K562 (cell line): ENCODE results near the gene FBLIM1. TPM values are rescaled to one million over a fixed set of nuclear protein-coding genes. Genes with fewer than 3 reads are reported as not detected.
A peak's percentile ranks its signal among the peaks of the same experiment; 100 is the strongest.

Experiments used
- ATAC-seq: fragments of 200-7000 bp; cut with Tn5 transposase; 3 replicates; pipeline ENCODE4 v1.9.1; 2020; ENCODE audit warnings: moderate library complexity
- BruUV-seq: library from RNA; stranded (reverse); fragments of 400-500 nt; replicated peaks from 2 replicates; lab custom pipeline; 2021; lab: Mats Ljungman, UMichigan
- CTCF ChIA-PET: fragments of 300-600 bp; formaldehyde crosslinking; extraction: SDS; loops from one replicate; lab custom pipeline; 2021; ENCODE audit warnings: low intra/inter-chr PET ratio; lab: Yijun Ruan, JAX
- POLR2A ChIA-PET: fragments of 300-600, 350-650 bp; sonication (Branson Sonifier 250); formaldehyde crosslinking; extraction: SDS; loops from one replicate; lab custom pipeline; 2021; ENCODE audit warnings: antibody characterized with exemption, inconsistent platforms; lab: Yijun Ruan, JAX
- DNase-seq, 4 experiments: peaks; one replicate each; pipeline versions ENCODE4 v3.0.0 to v3.0.0-alpha.2; 2011 to 2018; ENCODE audit warnings: low spot score in 3 of 4, mixed read lengths in 3 of 4; ENCODE audit errors: extremely low read depth in 1 of 4
- FAIRE-seq: peaks from 2 replicates; lab custom pipeline; 2011; peaks lifted over from hg19 to GRCh38; lab: Jason Lieb, UNC
- H2AFZ ChIP-seq: 2 replicates; pipeline ENCODE4 v1.6.0; 2011; ENCODE audit warnings: low read depth, low read length, control low read depth, inconsistent platforms
- H3K27ac ChIP-seq: fragments of 200-600 bp; 3 replicates; pipeline ENCODE4 v1.8.0; 2011; ENCODE audit warnings: low read depth, mild to moderate bottlenecking, control low read depth, inconsistent platforms, low read length, moderate library complexity, mixed read lengths; ENCODE audit errors: extremely low read depth
- H3K27me3 ChIP-seq, 2 experiments: fragments of 300-600 bp in 1 of 2; 2 replicates in 1 of 2; 3 replicates in 1 of 2; pipeline versions ENCODE4 v1.6.0 to v1.8.0; 2011; ENCODE audit warnings: inconsistent platforms in 2 of 2, low read length in 2 of 2, mild to moderate bottlenecking in 1 of 2, mixed read lengths in 1 of 2, moderate library complexity in 1 of 2; ENCODE audit not compliant: control insufficient read depth in 2 of 2, insufficient read depth in 2 of 2
- H3K36me3 ChIP-seq: fragments of 300-600 bp; 3 replicates; pipeline ENCODE4 v1.8.0; 2011; ENCODE audit warnings: mild to moderate bottlenecking, low read length, inconsistent platforms; ENCODE audit not compliant: control insufficient read depth, insufficient read depth
- H3K4me1 ChIP-seq, 2 experiments: fragments of 200-600 bp in 1 of 2; replicated peaks in 1 of 2; 2 replicates in 1 of 2; 3 replicates in 1 of 2; pipeline versions ENCODE4 v1.5.1 to v1.8.0; 2011; ENCODE audit warnings: inconsistent platforms in 2 of 2, low read length in 2 of 2, mild to moderate bottlenecking in 1 of 2, mixed read lengths in 1 of 2, moderate library complexity in 1 of 2; ENCODE audit not compliant: control insufficient read depth in 2 of 2, insufficient read depth in 2 of 2
- H3K4me2 ChIP-seq: 2 replicates; pipeline ENCODE4 v1.6.1; 2011; ENCODE audit warnings: low read length, control low read depth, inconsistent platforms, mixed read lengths; ENCODE audit not compliant: insufficient read depth
- H3K4me3 ChIP-seq: fragments of 200-600 bp; sonication (generic), shearing (Covaris generic); 2 replicates; pipeline ENCODE4 v1.5.1; 2016; ENCODE audit warnings: control low read depth, inconsistent platforms
- H3K79me2 ChIP-seq: fragments of 200-600 bp; 3 replicates; pipeline ENCODE4 v1.8.0; 2011; ENCODE audit warnings: low read length, inconsistent platforms; ENCODE audit not compliant: control insufficient read depth, insufficient read depth
- H3K9ac ChIP-seq, 2 experiments: 2 replicates each; pipeline versions ENCODE4 v1.6.0 to v1.6.1; 2011; ENCODE audit warnings: low read depth in 2 of 2, low read length in 2 of 2, control low read depth in 1 of 2, inconsistent platforms in 1 of 2, mild to moderate bottlenecking in 1 of 2, mixed read lengths in 1 of 2; ENCODE audit not compliant: insufficient read depth in 1 of 2
- H3K9me1 ChIP-seq: one replicate; pipeline ENCODE4 v1.6.0; 2011; ENCODE audit warnings: inconsistent platforms, mild to moderate bottlenecking, low read length, moderate library complexity; ENCODE audit not compliant: control insufficient read depth, insufficient read depth
- H3K9me3 ChIP-seq: replicated peaks from 2 replicates; pipeline ENCODE4 v1.5.1; 2011; ENCODE audit warnings: low read depth, low read length, inconsistent platforms; ENCODE audit not compliant: control insufficient read depth, insufficient read depth
- H4K20me1 ChIP-seq: replicated peaks from 2 replicates; pipeline ENCODE4 v1.6.1; 2011; ENCODE audit warnings: low read length, inconsistent platforms, mixed read lengths; ENCODE audit not compliant: control insufficient read depth, insufficient read depth
- ARID1B ChIP-seq: fragments of 450-650 bp; IDR thresholded peaks from 2 replicates; pipeline ENCODE4 v1.6.1; 2016; ENCODE audit warnings: antibody characterized with exemption, mild to moderate bottlenecking, inconsistent platforms
- BRCA1 ChIP-seq, 2 experiments: fragments of 450-650 bp in 1 of 2; sonication (generic) in 1 of 2; formaldehyde crosslinking in 1 of 2; IDR thresholded peaks; 2 replicates each; pipeline versions ENCODE4 v1.5.0 to v1.6.1; 2017 to 2020; ENCODE audit warnings: mild to moderate bottlenecking in 1 of 2, missing genetic modification reagents in 1 of 2
- CTCFL ChIP-seq: IDR thresholded peaks from 2 replicates; pipeline ENCODE4 v1.6.1; 2011; ENCODE audit warnings: borderline replicate concordance, low read depth, mild to moderate bottlenecking, moderate library complexity, low read length; ENCODE audit not compliant: insufficient read depth, poor library complexity, severe bottlenecking
- SMARCA4 ChIP-seq: fragments of 450-650 bp; IDR thresholded peaks from 2 replicates; pipeline ENCODE4 v1.6.1; 2016
- SMARCE1 ChIP-seq: fragments of 450-650 bp; IDR thresholded peaks from 2 replicates; pipeline ENCODE4 v1.7.1; 2016; ENCODE audit warnings: mild to moderate bottlenecking
- SOX6 ChIP-seq: fragments of 450-650 bp; IDR thresholded peaks from 2 replicates; pipeline ENCODE4 v1.6.1; 2014; ENCODE audit warnings: mild to moderate bottlenecking
- WGBS: fragments of 100-300 bp; shearing (Covaris generic); methylation state at CpG from one replicate; pipeline ENCODE4 v1.1.6; 2016; ENCODE audit warnings: low coverage, mixed read lengths; ENCODE audit not compliant: insufficient coverage; ENCODE audit errors: missing lambda C conversion rate; 5-methylcytosine and 5-hydroxymethylcytosine counted together
- in situ Hi-C: fragments of 300-500 bp; cut with MboI; formaldehyde crosslinking; loops from 4 replicates; pipeline ENCODE4 v1.15.0; 2018; ENCODE audit warnings: inconsistent platforms, mixed read lengths
- intact Hi-C: fragments of 100-400 bp; cut with micrococcal nuclease; formaldehyde crosslinking; loops from 2 replicates; pipeline ENCODE4 v1.14.2; 2022
- polyA plus RNA-seq, 8 experiments: library from polyadenylated mRNA; depleted of rRNA in 4 of 8; stranded (reverse) in 5 of 8; unstranded in 3 of 8; fragments of >200 nt; fragmentation: Nextera tagmentation in 2 of 8; fragmentation: Illumina TruSeq in 1 of 8; extraction: Ambion mirVana in 2 of 8; extraction: Trizol in 1 of 8; gene quantifications; 2 replicates each; pipeline versions ENCODE4 v1.2.1 to v1.2.3, GENCODE V29; 2011 to 2014; ENCODE audit warnings: inconsistent platforms in 1 of 8, missing spikeins in 1 of 8
- total RNA-seq, 7 experiments: library from RNA; depleted of rRNA in 6 of 7; stranded (reverse); fragments of >200 nt in 6 of 7; fragmentation: Illumina TruSeq in 2 of 7; extraction: Trizol in 2 of 7; gene quantifications; 2 replicates each; pipeline versions ENCODE4 v1.2.1 to v1.2.3, GENCODE V29; 2011 to 2021; ENCODE audit warnings: low replicate concordance in 1 of 7
- TF ChIP-seq, protein P1 (sequence below): IDR thresholded peaks from 2 replicates; pipeline ENCODE4 v1.6.1; 2012; ENCODE audit warnings: low read depth, low read length, improper control_type of control experiment, borderline replicate concordance

Gene FBLIM1
- total and polyA plus RNA-seq, 9 of the 15 experiments (the other 6 are each of a cell fraction or from before 2014, with no cell fraction given) = 0.14 to 0.24 TPM; not detected in 7

- H4K20me1 ChIP-seq = no peaks in the 10 kb centered on the region; the same call in none of the 2 replicates
- no peaks in the 10 kb centered on the region for H3K27me3 ChIP-seq
- BruUV-seq = no TSS peak
- H3K36me3 ChIP-seq = peaks cover 30% of the 10 kb centered on the region; the same call in 2 of the 3 replicates
- ATAC-seq = no peak
- POLR2A ChIA-PET = interaction anchor here (0.6 to 2.2 kb wide), 10 partner anchors 10 to 886 kb away, joined by 3 to 8 read pairs (median 4); no protein-coding TSS in a partner anchor
- DNase-seq = no peak
- 25% methylated on average over 5 of the region's 6 CpGs for WGBS
- H3K4me1 ChIP-seq = peaks cover 3 to 66% of the 10 kb centered on the region in 2 experiments; a peak in 4 of 5 replicates
- H3K27ac ChIP-seq = no peak overlapping the region
- CTCF ChIA-PET = no interaction called here
- no peaks in the 10 kb centered on the region for H3K9me1 ChIP-seq
- no peak for TF ChIP-seq SOX6
- TF ChIP-seq CTCFL = no peak
- TF ChIP-seq, protein P1, sequence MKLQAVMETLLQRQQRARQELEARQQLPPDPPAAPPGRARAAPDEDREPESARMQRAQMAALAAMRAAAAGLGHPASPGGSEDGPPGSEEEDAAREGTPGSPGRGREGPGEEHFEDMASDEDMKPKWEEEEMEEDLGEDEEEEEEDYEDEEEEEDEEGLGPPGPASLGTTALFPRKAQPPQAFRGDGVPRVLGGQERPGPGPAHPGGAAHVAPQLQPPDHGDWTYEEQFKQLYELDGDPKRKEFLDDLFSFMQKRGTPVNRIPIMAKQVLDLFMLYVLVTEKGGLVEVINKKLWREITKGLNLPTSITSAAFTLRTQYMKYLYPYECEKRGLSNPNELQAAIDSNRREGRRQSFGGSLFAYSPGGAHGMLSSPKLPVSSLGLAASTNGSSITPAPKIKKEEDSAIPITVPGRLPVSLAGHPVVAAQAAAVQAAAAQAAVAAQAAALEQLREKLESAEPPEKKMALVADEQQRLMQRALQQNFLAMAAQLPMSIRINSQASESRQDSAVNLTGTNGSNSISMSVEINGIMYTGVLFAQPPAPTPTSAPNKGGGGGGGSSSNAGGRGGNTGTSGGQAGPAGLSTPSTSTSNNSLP = no peak
- no peak for TF ChIP-seq SMARCE1
- TF ChIP-seq BRCA1 (IDR thresholded peaks at IDR 0.05) = no peak
- no peak for TF ChIP-seq BRCA1 (CRISPR knock-in tag; IDR thresholded peaks at IDR 0.05)
- no peak for TF ChIP-seq ARID1B
- no peak for TF ChIP-seq SMARCA4
- intact Hi-C loops = no loop called here
- H3K4me2 ChIP-seq = no peak overlapping the region
- no peaks in the 10 kb centered on the region for H3K79me2 ChIP-seq
- peak overlapping the region in 1 of 2 experiments; percentile 61; a peak in 2 of 4 replicates for H3K9ac ChIP-seq
- FAIRE-seq = no peak
- H3K9me3 ChIP-seq = no peaks in the 10 kb centered on the region
- no peak overlapping the region for H2AFZ ChIP-seq
- in situ Hi-C loops = no loop called here
- no peak overlapping the region for H3K4me3 ChIP-seq
Observed at GRCh38 chr1:15736892-15737261, 21.7 kb upstream of the FBLIM1 start.
